Endothelial cell (in vitro differentiated cells): ENCODE results near the gene CAPN15. TPM values are rescaled to one million over a fixed set of nuclear protein-coding genes. Genes with fewer than 3 reads are reported as not detected.

Experiments
- DNase-seq: peaks from one replicate; pipeline ENCODE4 v3.0.0; 2021; ENCODE audit warnings: low spot score
- H3K27ac Mint-ChIP-seq: one replicate; pipeline ENCODE4 v1.8.0; 2021; ENCODE audit warnings: mixed read lengths, inconsistent platforms; ENCODE audit not compliant: unreplicated experiment
- H3K27me3 Mint-ChIP-seq: one replicate; pipeline ENCODE4 v1.8.0; 2021; ENCODE audit warnings: mild to moderate bottlenecking, moderate library complexity, mixed read lengths, inconsistent platforms; ENCODE audit not compliant: unreplicated experiment
- H3K36me3 Mint-ChIP-seq: one replicate; pipeline ENCODE4 v1.8.0; 2021; ENCODE audit warnings: mild to moderate bottlenecking, low read depth, mixed read lengths, inconsistent platforms; ENCODE audit not compliant: unreplicated experiment
- H3K4me1 Mint-ChIP-seq: one replicate; pipeline ENCODE4 v1.8.0; 2021; ENCODE audit warnings: mild to moderate bottlenecking, mixed read lengths, inconsistent platforms; ENCODE audit not compliant: unreplicated experiment
- H3K4me3 Mint-ChIP-seq: one replicate; pipeline ENCODE4 v1.8.0; 2021; ENCODE audit warnings: mild to moderate bottlenecking, mixed read lengths, inconsistent platforms; ENCODE audit not compliant: unreplicated experiment
- H3K9me3 Mint-ChIP-seq: one replicate; pipeline ENCODE4 v1.8.0; 2021; ENCODE audit warnings: mixed read lengths, inconsistent platforms; ENCODE audit not compliant: unreplicated experiment
- CTCF ChIP-seq: fragments of 200-600 bp; sonication (generic); IDR thresholded peaks from one replicate; pipeline ENCODE4 v1.5.0; 2021; ENCODE audit warnings: antibody characterized with exemption; ENCODE audit not compliant: unreplicated experiment
- microRNA-seq: library from miRNA; unstranded; fragments of <30 nt; microRNA quantifications from one replicate; pipeline ENCODE4, GENCODE V29; 2020; ENCODE audit not compliant: unreplicated experiment
- total RNA-seq: library from RNA; stranded (reverse); fragmentation: NEBNext Ultra II Directional; extraction: Animal tissue kit (Norgen Biotek cat#: 25700); gene quantifications from one replicate; pipeline ENCODE4 v1.2.1, GENCODE V29; 2021; ENCODE audit not compliant: unreplicated experiment

The CAPN15 gene
- total RNA-seq, 1 donor from 2014 or later = 49.0 TPM

GRCh38 chr16:600781-601180 lies 73.3 kb downstream of the CAPN15 start:
- no peaks in the 10 kb centered on the region for H3K4me1 Mint-ChIP-seq
- no peak overlapping the region for H3K4me3 Mint-ChIP-seq
- no peaks in the 10 kb centered on the region for H3K9me3 Mint-ChIP-seq
- H3K27ac Mint-ChIP-seq = no peak overlapping the region
- peaks cover 4% of the 10 kb centered on the region for H3K27me3 Mint-ChIP-seq
- peaks cover 14% of the 10 kb centered on the region for H3K36me3 Mint-ChIP-seq
- no peak for TF ChIP-seq CTCF
- no peak for DNase-seq

GRCh38 chr16:603933-604332 lies 76.4 kb downstream of the CAPN15 start:
- H3K9me3 Mint-ChIP-seq = no peaks in the 10 kb centered on the region
- H3K4me1 Mint-ChIP-seq = no peaks in the 10 kb centered on the region
- H3K4me3 Mint-ChIP-seq = no peak overlapping the region

More at GRCh38 chr16:603933-604332, 76.4 kb downstream of the CAPN15 start:
- no peak for DNase-seq
- Mint-ChIP-seq H3K27me3 (no peaks in the 10 kb centered on the region), H3K27ac (no peak overlapping the region), H3K36me3 (peaks cover 12% of the 10 kb centered on the region)
- TF ChIP-seq CTCF = no peak

Small RNAs within 50 kb of the gene (microRNA-seq; reads per million reads assigned to microRNA genes)
- gene MIR3176 (47.8 reads per million, percentile 77 among the genes with 10 or more reads in this experiment), gene MIR5587 (3.6 reads per million, percentile 42 among the genes with 10 or more reads in this experiment)

Other genes with a start within 250 kb of the CAPN15 start
- not detected for gene ARHGDIG, start 247.1 kb upstream of the CAPN15 start, total RNA-seq
- not detected for gene PDIA2, start 244.5 kb upstream of the CAPN15 start, total RNA-seq
- gene AXIN1, start 175.0 kb upstream of the CAPN15 start, total RNA-seq = 17.5 TPM
- 70.8 TPM for gene MRPL28, start 157.2 kb upstream of the CAPN15 start, total RNA-seq
- 133 TPM for gene PGAP6, start 145.7 kb upstream of the CAPN15 start, total RNA-seq
- gene NME4, start 130.5 kb upstream of the CAPN15 start, total RNA-seq = 139 TPM
- gene DECR2, start 125.8 kb upstream of the CAPN15 start, total RNA-seq = 14.6 TPM
- gene RAB11FIP3, start 102.1 kb upstream of the CAPN15 start, total RNA-seq = 81.5 TPM
- not detected for gene PRR35, start 32.7 kb downstream of the CAPN15 start, total RNA-seq
- gene NHLRC4, start 39.3 kb downstream of the CAPN15 start, total RNA-seq = 0.69 TPM
- 38.4 TPM for gene PIGQ, start 42.3 kb downstream of the CAPN15 start, total RNA-seq
- gene RAB40C, start 62.4 kb downstream of the CAPN15 start, total RNA-seq = 18.5 TPM
- gene WFIKKN1, start 103.3 kb downstream of the CAPN15 start, total RNA-seq = 0.44 TPM
- gene METTL26, start 108.6 kb downstream of the CAPN15 start, total RNA-seq = 48.5 TPM
- gene MCRIP2, start 114.1 kb downstream of the CAPN15 start, total RNA-seq = 2.9 TPM
- 25.2 TPM for gene WDR90, start 121.7 kb downstream of the CAPN15 start, total RNA-seq
- 121 TPM for gene RHOT2, start 140.4 kb downstream of the CAPN15 start, total RNA-seq
- gene RHBDL1, start 148.0 kb downstream of the CAPN15 start, total RNA-seq = 1.6 TPM
- 93.7 TPM for gene STUB1, start 152.7 kb downstream of the CAPN15 start, total RNA-seq
- gene JMJD8, start 156.6 kb downstream of the CAPN15 start, total RNA-seq = 31.6 TPM
- gene WDR24, start 162.7 kb downstream of the CAPN15 start, total RNA-seq = 16.1 TPM
- not detected for gene FBXL16, start 178.1 kb downstream of the CAPN15 start, total RNA-seq
- 11.2 TPM for gene METRN, start 187.4 kb downstream of the CAPN15 start, total RNA-seq
- 11.1 TPM for gene ANTKMT, start 193.4 kb downstream of the CAPN15 start, total RNA-seq
- 0.85 TPM for gene CCDC78, start 198.7 kb downstream of the CAPN15 start, total RNA-seq
- gene HAGHL, start 199.4 kb downstream of the CAPN15 start, total RNA-seq = 1.5 TPM
- gene CIAO3, start 213.3 kb downstream of the CAPN15 start, total RNA-seq = 51.0 TPM
- 0.44 TPM for gene MSLN, start 233.0 kb downstream of the CAPN15 start, total RNA-seq